Mesenteric fat pad (tissue), 1 donor: ENCODE results near the gene POLR2C. TPM values are rescaled to one million over a fixed set of nuclear protein-coding genes. Genes with fewer than 3 reads are reported as not detected.

Experiments
- DNase-seq: peaks from one replicate; pipeline ENCODE4 v3.0.0-alpha.2; 2020; ENCODE audit warnings: low spot score
- total RNA-seq: library from RNA; stranded (reverse); fragmentation: NEBNext Ultra II Directional; extraction: Animal tissue kit (Norgen Biotek cat#: 25700); gene quantifications from one replicate; pipeline ENCODE4 v1.2.1, GENCODE V29; 2021
- donor health status: DM: yes; HTN: yes; CAD: no.

POLR2C gene
- total RNA-seq, 1 donor from 2014 or later = 42.9 TPM

- DNase-seq = no peak
Measured at GRCh38 chr16:57500578-57501111, 38.2 kb downstream of the POLR2C start.

DNA sequence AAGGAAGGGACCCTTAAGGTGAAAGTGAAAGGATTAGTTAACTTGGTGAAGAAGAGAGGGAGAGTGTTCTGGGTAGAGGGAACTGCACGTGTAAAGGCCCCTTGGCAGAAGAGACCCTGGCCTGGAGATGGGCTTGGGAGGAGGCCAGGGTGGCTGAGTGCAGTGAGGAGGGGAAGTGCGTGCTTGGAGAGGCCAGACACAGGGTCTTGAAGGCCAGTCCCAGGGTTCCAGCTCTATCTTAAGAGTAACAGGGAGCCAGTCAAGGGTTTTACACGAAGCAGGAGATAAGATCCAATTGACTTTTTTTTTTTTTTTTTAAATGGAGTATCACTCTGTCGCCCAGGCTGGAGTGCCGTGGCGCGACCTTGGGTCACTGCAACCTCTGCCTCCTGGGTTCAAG is 39.0 kb downstream of the POLR2C start:
- no peak for DNase-seq

GRCh38 chr16:57502048-57502775 is 39.7 kb downstream of the POLR2C start:
- no peak for DNase-seq

- no peak for DNase-seq
Measured at GRCh38 chr16:57503366-57503765, 40.9 kb downstream of the POLR2C start.

DNA sequence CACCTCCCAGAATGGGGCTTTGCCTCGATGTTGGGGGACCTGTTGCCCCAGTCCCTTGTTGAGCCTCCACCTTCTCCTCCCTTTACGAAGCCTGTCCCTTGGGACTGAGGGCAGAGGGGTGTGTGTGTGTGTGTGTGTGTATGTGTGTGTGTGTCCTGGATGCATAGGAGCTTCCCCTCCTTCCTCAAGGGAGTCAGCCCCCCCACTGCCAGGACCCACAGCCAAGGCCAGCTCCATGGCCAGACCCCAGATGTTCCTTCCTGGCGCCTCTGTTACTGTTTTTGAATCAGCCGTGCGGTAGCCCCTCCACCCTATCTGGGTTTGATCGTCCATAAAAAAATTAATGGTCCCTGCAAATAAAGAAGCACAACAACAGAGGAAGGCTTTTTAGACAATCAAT is 41.5 kb downstream of the POLR2C start:
- no peak for DNase-seq

DNA sequence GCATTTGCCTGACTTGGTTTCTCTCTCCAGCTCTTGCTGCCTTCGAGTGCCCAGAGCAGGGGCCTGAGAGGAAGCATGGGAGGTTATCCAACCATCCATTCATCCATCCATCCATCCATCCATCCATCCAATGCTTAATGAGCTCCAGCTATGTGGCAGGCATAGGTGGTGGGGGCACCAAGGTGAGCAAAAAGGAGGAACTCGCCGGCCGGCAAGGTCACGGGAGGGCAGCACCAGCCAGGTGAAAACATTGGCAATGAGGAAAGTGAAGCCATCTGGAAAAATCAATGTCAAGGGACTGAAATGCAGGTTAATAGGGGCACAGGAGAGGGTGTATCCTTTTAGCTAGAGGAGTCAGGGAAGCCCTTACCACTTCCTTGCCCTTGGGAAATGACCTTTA is 42.0 kb downstream of the POLR2C start:
- DNase-seq = no peak

DNA sequence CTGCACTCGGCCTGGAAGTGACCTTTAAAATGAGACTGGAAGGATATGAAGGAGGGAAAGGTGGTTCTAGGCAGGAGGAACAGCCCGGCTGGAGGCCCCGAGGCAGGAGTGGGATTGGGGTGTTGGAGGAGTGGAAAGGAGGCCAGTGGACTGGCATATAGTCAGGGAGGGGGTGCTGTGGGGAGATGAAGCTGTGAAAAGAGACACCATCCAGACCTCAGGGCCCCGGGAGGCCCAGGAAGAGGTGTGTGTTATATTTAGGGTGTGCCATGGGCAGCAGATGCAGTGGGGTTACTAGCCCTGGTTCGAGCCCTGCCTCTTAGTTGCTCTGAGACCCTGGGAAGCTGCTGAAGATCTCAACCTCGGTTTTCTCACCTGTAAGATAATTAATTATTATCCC is 42.7 kb downstream of the POLR2C start:
- no peak for DNase-seq

DNA sequence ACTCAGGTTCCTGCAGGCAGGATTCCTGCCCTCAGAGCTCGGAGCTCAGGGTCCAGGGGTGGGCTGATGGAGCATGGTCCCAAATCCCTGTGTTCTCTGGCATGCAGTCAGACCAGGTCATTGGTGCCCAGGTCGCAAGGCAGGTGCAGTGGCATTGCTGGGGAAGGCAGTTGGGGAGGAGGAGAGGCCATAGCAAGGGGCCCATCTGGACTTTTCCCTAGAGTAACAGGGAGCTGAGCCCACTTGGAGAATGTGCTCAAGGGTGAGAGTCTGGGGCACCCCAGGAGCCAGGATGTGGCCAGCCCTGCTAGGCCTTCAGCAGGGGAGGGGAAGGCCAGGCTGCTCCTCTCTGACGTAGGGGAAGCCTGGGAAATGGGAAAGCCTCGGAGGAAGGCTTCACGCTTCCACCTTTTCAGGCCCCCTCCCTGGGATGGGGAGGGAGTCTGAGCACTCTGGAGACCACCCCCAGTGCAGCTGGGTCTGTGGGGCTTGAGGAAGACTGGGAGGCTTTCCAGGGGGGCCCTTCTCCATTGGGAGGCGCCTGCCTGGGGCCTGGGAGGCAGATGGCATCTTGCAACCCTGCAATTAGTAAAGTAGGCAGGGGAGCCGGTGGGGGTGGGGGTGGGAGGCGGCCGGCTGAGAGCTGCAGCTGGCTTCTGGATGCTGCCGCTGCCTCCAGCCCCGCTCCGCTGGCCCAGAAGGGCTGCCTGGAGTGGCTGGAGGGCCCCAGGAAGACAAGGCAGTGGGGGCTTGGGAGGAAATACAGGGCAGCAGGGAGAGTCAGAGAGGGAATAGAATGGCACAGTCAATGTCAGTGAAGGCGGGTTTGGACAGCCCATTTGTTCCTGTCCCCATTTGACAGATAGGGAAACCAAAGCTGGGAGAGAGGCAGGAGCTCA is 44.9 kb downstream of the POLR2C start:
- no peak for DNase-seq

- DNase-seq = no peak
Measured at GRCh38 chr16:57508035-57508425, 45.6 kb downstream of the POLR2C start.

GRCh38 chr16:57509231-57509923 is 46.9 kb downstream of the POLR2C start:
- no peak for DNase-seq

GRCh38 chr16:57510016-57510871 is 47.8 kb downstream of the POLR2C start:
- DNase-seq = no peak

DNA sequence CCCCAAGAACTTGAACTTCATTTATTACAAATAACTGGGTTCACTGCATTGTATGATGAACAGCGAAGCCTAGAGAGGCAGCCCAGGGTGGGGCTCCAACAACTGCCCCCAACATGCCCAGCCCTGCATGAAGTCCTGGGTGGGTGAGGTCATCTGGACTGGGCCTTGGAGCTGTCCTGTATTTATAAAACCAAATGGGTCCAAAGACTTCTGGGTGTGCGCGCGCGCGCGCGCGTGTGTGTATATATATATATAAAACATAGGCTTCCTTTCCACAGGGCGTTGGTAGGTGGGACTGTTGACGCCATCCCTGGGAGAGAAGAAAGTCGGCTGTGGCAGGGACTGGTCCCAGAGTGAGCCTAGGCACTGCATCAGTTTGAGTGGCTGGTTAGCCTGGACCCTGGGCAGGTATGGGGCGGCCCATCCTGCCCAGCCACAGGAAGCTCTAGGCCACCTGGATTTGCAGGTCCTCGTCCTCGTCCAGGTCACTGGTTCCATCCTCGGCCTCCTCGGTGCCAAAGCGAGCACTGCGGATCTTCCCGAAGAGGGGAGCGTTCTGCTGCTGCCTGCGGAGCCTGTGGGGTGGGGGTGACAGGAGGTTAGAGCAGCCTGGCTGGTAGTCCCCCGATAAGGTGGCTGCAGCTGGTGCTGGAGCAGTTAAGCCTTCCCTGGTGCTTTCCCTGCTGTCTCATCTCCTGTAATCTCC is 50.0 kb downstream of the POLR2C start:
- no peak for DNase-seq

- DNase-seq = no peak
Measured at GRCh38 chr16:57513371-57514102, 51.1 kb downstream of the POLR2C start.

DNA sequence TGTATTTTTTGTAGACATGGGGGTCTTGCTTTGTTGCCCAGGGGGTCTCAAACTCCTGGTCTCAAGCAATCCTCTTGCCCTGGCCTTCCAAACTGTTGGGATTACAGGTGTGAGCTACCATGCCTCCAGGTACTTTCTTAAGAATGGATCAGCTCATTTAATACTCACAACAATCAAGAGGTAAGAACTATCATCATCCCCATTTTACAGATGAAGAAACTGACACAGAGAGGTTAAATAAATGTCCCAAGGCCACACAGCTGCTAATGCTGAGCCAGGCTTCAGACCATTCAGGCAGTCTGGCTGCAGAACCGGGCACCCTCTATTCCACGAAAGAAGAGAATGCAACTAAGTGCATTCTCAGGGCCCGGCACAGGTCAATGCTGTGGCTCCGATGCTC is 51.9 kb downstream of the POLR2C start:
- no peak for DNase-seq

DNA sequence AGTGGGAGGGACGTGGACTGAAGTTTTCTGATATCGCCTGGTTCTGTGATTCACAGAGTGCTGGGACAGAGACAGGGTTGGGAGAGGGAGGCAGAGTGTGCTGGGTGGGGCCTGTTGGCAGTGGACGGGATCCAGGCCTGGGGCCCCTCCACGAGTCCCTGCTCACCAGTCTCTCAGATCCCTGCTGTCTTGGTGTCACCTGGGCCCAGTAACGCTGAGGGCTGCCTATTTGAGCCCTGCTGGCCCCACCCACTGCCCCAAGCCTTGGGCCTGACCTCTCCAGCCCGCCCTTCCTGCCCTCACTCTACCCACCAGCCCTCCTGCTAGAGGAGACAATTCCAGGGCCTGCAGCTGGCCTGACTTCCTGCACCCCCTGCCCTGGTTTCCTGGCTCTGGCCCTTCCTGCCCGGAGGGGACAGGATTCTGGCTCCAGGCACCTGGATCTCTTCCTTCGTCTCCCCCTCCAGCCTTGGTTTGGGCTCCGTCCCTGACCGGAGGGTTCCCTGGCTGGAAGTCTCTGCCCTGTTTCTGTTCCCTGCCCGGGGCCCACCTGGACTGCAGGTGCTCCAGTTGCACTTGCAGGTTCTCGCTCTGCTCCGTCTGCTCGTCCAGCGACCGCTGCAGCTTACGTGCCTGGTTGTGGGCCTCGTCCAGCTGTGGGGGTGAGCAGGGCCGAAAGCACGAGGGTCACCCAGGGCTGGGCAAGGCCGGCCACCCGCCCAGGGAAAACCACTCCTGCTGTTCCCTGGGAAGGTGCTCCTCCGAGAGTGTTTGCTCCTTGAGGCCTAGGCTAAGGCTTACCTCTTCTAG is 52.5 kb downstream of the POLR2C start:
- DNase-seq = no peak

- DNase-seq = no peak
Measured at GRCh38 chr16:57516176-57516725, 53.8 kb downstream of the POLR2C start.

GRCh38 chr16:57516773-57517172 is 54.3 kb downstream of the POLR2C start:
- no peak for DNase-seq
